ENCODE measurements around the gene FAHD1.
A peak's percentile ranks its signal among the peaks of the same experiment; 100 is the strongest.
"Not testable (repeated sequence)": the region's sequence is repeated elsewhere in the genome, so short reads cannot be mapped to it uniquely, and the experiment has no call there.

FAHD1 gene

GRCh38 chr16:1839554-1839953, 12.5 kb downstream of the FAHD1 start:
- DNase-seq, result no peak

- no peak for DNase-seq
These were observed 19.0 kb downstream of the FAHD1 start for GRCh38 chr16:1845985-1846384.

- DNase-seq, result no peak
These were observed 19.4 kb downstream of the FAHD1 start for GRCh38 chr16:1846416-1846815.

- DNase-seq, result no peak
These were observed 24.0 kb downstream of the FAHD1 start for GRCh38 chr16:1850981-1851380.

- no peak for DNase-seq
These were observed 24.8 kb downstream of the FAHD1 start for GRCh38 chr16:1851793-1852192.

GRCh38 chr16:1857433-1858097, 30.6 kb downstream of the FAHD1 start:
- DNase-seq, result no peak

- DNase-seq, result no peak
These were observed 31.3 kb downstream of the FAHD1 start for GRCh38 chr16:1858189-1858865.

GRCh38 chr16:1859650-1860049, 32.6 kb downstream of the FAHD1 start:
- DNase-seq, result no peak

GRCh38 chr16:1861730-1862129, 34.7 kb downstream of the FAHD1 start:
- no peak for DNase-seq

- DNase-seq, result no peak
These were observed 35.4 kb downstream of the FAHD1 start for GRCh38 chr16:1862394-1862793.

- no peak for DNase-seq
These were observed 36.9 kb downstream of the FAHD1 start for GRCh38 chr16:1863681-1864460.

- DNase-seq, result no peak
These were observed 39.1 kb downstream of the FAHD1 start for GRCh38 chr16:1865902-1866690.

- DNase-seq, result peak in 2 of 56 donors; percentile 1 to 24
These were observed 43.5 kb downstream of the FAHD1 start for GRCh38 chr16:1870365-1871082.

GRCh38 chr16:1871974-1872635, 45.1 kb downstream of the FAHD1 start, which contains the start of gene MEIOB:
Gene MEIOB, minus strand, starts transcription at chr16:1872164. Its CDS starts 3,989 bp downstream, at chr16:1868175.
- DNase-seq, result peak in 13 of 56 donors; percentile 3 to 32 (median 12)

GRCh38 chr16:1874854-1875253, 47.8 kb downstream of the FAHD1 start:
- no peak for DNase-seq

- not testable (repeated sequence) for DNase-seq
These were observed 49.1 kb downstream of the FAHD1 start for GRCh38 chr16:1876066-1876465.

GRCh38 chr16:1876468-1876867, 49.5 kb downstream of the FAHD1 start:
- DNase-seq, result no peak

GRCh38 chr16:1877089-1877488, 50.1 kb downstream of the FAHD1 start:
- no peak for DNase-seq

- DNase-seq, result no peak
These were observed 50.8 kb downstream of the FAHD1 start for GRCh38 chr16:1877804-1878203.

- no peak for DNase-seq
These were observed 51.2 kb downstream of the FAHD1 start for GRCh38 chr16:1878256-1878655.

All from amygdala (tissue), 56 donors.